ENCODE measurements around the gene LGMN.

- TF ChIP-seq CTCF (conservative IDR thresholded peaks at IDR 0.05; ENCODE audit: low read length) (no peak), EZH2phosphoT487 (IDR thresholded peaks at IDR 0.05; ENCODE audit: borderline replicate concordance) (no peak)
Observed at GRCh38 chr14:92753250-92753649, 4.8 kb upstream of the LGMN start.
